Activated CD4-positive, alpha-beta T cell treated with anti-CD3 and anti-CD28 coated beads, Interleukin-2, amount 10 ng/mL, durations not matched to agents 24 days and 14 days (primary cell): ENCODE measurements around the gene PIAS2. TPM values are rescaled to one million over a fixed set of nuclear protein-coding genes. Genes with fewer than 3 reads are reported as not detected.
"Not testable (repeated sequence)": the region's sequence is repeated elsewhere in the genome, so short reads cannot be mapped to it uniquely, and the experiment has no call there.

Experiments used
- DNase-seq: peaks from one replicate; pipeline ENCODE4 v3.0.0; 2022
- H3K27ac Mint-ChIP-seq: one replicate; pipeline ENCODE4 v1.8.0; 2022; ENCODE audit warnings: mild to moderate bottlenecking, mixed read lengths
- H3K27me3 Mint-ChIP-seq: one replicate; pipeline ENCODE4 v1.8.0; 2022; ENCODE audit warnings: mixed read lengths
- H3K36me3 Mint-ChIP-seq: one replicate; pipeline ENCODE4 v1.8.0; 2022; ENCODE audit warnings: low read depth, mild to moderate bottlenecking, mixed read lengths
- H3K4me1 Mint-ChIP-seq: one replicate; pipeline ENCODE4 v1.8.0; 2021; ENCODE audit warnings: mixed read lengths
- H3K4me3 Mint-ChIP-seq: one replicate; pipeline ENCODE4 v1.8.0; 2022; ENCODE audit warnings: mild to moderate bottlenecking, moderate library complexity, mixed read lengths
- H3K9me3 Mint-ChIP-seq: one replicate; pipeline ENCODE4 v1.8.0; 2021; ENCODE audit warnings: mixed read lengths
- intact Hi-C: fragments of 100-400 bp; cut with micrococcal nuclease; formaldehyde crosslinking; loops from one replicate; pipeline ENCODE4 v1.15.1; 2023
- total RNA-seq: library from RNA; stranded (reverse); gene quantifications from 2 replicates; pipeline ENCODE4 v1.2.3, GENCODE V29; 2022

PIAS2 gene
- total RNA-seq, 1 donor from 2014 or later: 39.3 TPM

DNA sequence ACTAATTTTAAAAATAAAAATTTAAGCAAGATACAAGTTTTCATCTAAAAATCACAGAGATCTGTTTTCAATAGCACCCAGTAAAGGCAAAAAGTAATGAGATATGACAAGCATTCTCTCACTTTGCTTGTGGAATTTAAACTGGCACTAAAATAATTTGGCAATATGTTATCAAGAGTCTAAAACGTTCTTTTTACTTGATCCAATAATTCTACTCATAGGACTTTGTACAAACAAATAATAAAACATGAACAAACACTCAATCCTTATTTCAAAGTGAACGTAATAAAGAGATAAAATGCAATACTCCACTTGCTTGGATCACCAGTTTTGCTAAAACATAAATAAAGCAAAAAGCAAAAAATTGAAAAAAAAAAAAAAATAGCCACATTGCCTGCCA lies 30.4 kb downstream of the PIAS2 start:
- no peak for DNase-seq
- H3K9me3 Mint-ChIP-seq: peaks cover 22% of the 10 kb centered on the region
- peaks cover 5% of the 10 kb centered on the region for H3K4me1 Mint-ChIP-seq
- no peak overlapping the region for H3K4me3 Mint-ChIP-seq
- H3K27me3 Mint-ChIP-seq: no peaks in the 10 kb centered on the region
- no peak overlapping the region for H3K27ac Mint-ChIP-seq
- intact Hi-C loops: no loop called here
- H3K36me3 Mint-ChIP-seq: peaks cover 38% of the 10 kb centered on the region

DNA sequence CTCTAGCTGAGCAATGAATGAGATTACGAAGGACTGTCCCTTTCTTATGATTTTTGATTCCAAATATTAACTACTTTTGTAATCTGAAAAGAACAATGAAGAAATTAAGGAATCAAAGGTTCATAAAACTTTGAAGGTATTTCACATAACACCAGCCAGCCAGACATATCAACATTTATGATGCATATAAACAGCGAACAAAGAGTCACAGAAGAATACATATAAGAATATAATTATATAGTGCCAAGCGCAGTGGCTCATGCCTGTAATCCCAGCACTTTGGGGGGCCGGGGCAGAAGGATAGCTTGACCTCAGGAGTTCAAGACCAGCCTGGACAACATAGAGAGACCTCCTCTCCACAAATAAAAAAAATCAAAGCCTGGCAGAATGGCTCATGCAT lies 34.1 kb downstream of the PIAS2 start:
- peak; percentile 30 for DNase-seq
- Mint-ChIP-seq H3K4me3 (no peak overlapping the region), H3K27me3 (no peaks in the 10 kb centered on the region), H3K9me3 (peaks cover 16% of the 10 kb centered on the region), H3K36me3 (peaks cover 31% of the 10 kb centered on the region), H3K4me1 (no peaks in the 10 kb centered on the region), H3K27ac (no peak overlapping the region)
- intact Hi-C loops: no loop called here

DNA sequence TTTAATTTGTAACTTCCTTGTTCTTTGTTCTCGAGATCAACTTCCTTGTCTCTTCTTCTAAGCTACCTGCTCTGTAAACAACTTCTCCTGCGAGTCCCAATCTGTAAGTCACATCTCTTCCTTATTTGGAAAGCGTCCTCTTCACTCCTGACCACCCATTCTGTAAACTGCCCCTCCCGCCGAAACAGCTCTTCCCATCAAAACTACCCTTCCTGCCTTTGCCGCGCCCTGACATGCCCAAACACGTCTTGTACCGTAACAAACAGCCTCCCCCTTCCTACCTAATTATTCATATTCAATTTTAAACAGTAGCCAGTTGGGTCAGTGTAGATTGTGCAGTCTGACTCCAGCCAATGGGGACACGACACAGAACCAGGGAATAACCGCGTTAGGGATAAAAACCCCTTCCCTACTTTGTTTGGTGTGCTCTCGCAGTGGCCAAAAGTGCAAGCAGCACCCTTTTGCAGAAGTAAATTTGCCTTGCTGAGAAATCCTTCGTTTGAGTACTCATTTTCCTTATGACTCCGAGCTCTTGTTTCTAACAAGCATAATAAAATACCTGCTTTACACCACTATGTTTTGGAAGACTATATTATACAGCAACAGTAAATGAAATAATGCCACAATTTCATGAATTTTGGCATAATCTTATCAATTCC lies 39.8 kb downstream of the PIAS2 start:
- peak; percentile 28 for DNase-seq
- intact Hi-C loops: no loop called here
- peaks cover 53% of the 10 kb centered on the region for H3K36me3 Mint-ChIP-seq
- peaks cover 32% of the 10 kb centered on the region for H3K9me3 Mint-ChIP-seq
- no peaks in the 10 kb centered on the region for H3K27me3 Mint-ChIP-seq
- no peak overlapping the region for H3K4me3 Mint-ChIP-seq
- peak overlapping the region; percentile 21 for H3K27ac Mint-ChIP-seq
- H3K4me1 Mint-ChIP-seq: peaks cover 9% of the 10 kb centered on the region

DNA sequence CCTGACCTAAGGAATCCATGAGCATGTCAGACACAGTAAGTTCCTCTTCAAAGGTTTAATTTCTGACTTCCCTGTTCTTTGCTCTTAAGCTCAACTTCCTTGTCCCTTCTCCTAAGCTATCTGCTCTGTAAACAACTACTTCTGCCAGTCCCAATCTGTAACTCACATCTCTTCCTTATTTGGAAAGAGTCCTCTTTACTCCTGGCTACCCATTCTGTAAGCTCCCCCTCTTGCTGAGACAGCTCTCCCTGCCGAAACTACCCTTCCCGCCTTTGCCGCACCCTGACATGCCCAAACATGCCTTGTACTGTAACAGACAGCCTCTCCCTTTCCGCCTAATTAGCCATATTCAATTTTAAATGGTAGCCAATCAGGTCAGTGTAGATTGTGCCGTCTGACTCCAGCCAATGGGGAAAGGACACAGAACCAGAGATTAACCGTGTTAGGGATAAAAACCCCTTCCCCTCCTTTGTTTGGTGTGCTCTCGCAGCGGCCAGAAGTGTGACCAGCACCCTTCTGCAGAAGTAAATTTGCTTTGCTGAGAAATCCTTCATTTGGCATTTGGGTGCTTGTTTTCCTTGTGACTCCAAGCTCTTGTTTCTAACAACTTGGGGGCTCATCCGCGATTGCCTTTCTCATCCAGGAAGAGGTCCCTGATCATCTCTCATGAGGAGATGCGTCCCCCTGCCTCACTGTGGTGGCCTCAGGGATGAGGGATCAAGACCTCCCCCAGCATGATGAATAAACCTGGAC lies 49.0 kb downstream of the PIAS2 start:
- Mint-ChIP-seq H3K36me3 (peaks cover 42% of the 10 kb centered on the region), H3K27me3 (no peaks in the 10 kb centered on the region), H3K4me3 (no peak overlapping the region), H3K4me1 (peaks cover 13% of the 10 kb centered on the region), H3K27ac (no peak overlapping the region), H3K9me3 (peaks cover 12% of the 10 kb centered on the region)
- DNase-seq: no peak
- intact Hi-C loops: no loop called here

DNA sequence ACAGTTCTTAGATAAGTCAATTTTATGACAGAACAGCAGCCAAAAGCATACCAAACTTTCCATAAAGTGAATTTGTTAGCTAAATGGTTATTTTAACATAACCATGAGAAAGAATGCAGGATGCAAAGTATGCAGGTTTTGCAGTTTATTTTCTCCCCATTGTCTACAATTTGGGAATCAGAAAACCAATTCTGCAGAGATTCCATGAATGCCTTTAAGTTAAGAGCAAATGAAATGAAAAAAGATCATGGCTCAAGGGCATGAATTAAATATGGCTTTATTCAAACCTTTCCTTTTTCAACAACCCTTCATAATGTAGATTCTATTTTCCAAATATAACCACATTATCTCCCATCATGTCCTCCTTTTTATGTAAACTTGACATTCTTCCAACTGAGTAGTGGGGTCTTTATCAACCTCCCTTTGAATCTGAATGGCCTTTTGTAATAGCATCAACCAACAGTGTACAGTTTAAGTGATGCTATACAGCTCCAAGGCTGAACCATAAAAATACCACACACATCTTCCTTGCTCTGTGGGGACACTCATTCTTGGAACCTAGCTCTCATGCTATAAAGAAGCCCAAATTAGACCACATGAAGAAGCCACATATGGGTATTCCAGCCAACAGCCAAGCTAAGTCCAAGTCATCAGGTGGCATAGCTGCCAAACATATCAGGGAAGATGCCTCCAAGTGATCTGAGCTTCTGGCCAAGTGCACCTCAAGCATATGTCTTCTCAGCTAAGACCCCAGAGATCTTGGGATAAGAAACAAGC lies 49.8 kb downstream of the PIAS2 start:
- H3K4me3 Mint-ChIP-seq: no peak overlapping the region
- peaks cover 12% of the 10 kb centered on the region for H3K9me3 Mint-ChIP-seq
- no peak overlapping the region for H3K27ac Mint-ChIP-seq
- H3K4me1 Mint-ChIP-seq: peaks cover 11% of the 10 kb centered on the region
- DNase-seq: no peak
- intact Hi-C loops: no loop called here
- H3K27me3 Mint-ChIP-seq: no peaks in the 10 kb centered on the region
- H3K36me3 Mint-ChIP-seq: peaks cover 38% of the 10 kb centered on the region

DNA sequence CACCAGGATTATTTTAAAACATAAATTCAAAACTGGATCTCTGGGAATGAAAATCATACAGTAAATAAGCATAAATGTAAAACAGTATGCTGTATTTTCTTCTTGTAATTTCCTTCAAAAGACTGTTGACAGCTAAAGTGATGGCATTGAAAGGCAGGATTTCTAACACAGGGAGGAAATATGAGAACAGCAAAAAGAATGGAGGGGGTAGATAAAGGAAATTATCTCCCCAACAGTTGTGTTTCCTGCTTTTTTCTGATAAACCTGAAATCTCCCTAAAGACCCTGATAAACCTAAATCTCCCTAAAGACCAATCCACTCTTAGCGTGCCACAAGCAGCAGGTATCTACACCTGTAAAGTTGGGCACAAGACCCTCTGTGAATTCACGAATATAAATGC lies 50.8 kb downstream of the PIAS2 start:
- H3K27ac Mint-ChIP-seq: no peak overlapping the region
- peaks cover 11% of the 10 kb centered on the region for H3K4me1 Mint-ChIP-seq
- intact Hi-C loops: no loop called here
- peaks cover 38% of the 10 kb centered on the region for H3K36me3 Mint-ChIP-seq
- H3K9me3 Mint-ChIP-seq: peaks cover 12% of the 10 kb centered on the region
- no peak for DNase-seq
- H3K27me3 Mint-ChIP-seq: no peaks in the 10 kb centered on the region
- no peak overlapping the region for H3K4me3 Mint-ChIP-seq

DNA sequence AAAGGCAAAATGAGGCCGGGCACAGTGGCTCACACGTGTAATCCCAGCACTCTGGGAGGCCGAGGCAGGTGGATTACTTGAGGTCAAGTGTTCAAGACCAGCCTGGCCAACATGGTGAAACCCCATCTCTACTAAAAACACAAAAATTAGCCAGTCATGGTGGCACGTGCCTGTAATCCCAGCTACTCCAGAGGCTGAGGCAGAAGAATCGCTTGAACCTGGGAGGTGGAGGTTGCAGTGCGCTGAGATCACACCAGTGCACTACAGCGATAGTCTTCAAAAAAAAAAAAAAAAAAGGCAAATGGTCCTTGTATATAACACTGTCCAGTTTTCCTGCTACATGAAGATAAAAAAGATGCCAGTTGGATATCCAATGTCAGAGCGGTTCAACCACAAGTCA lies 52.1 kb downstream of the PIAS2 start:
- Mint-ChIP-seq H3K36me3 (peaks cover 32% of the 10 kb centered on the region), H3K4me1 (peaks cover 11% of the 10 kb centered on the region)
- intact Hi-C loops, DNase-seq, H3K9me3 Mint-ChIP-seq, H3K27ac Mint-ChIP-seq, H3K4me3 Mint-ChIP-seq, H3K27me3 Mint-ChIP-seq: not testable (repeated sequence)

DNA sequence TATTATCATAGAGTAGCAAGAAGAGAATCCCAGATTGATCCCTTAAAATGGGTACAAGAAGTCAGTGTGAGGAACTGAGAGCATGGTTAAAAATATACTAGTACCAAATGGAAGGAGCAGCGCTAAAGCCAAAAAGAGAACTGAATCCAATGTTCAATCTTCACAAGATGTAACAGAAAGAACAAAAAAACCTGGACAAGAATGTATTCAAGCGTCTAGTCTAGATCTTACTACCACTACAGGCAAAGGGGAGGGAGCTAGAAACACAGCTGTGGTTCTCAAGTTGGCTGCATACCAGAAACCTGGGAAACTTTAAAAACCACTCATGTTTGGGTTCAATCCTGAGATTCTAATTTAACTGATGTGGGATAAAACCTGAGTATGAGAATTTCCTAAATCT lies 57.5 kb downstream of the PIAS2 start:
- Mint-ChIP-seq H3K36me3 (peaks cover 34% of the 10 kb centered on the region), H3K9me3 (peaks cover 5% of the 10 kb centered on the region), H3K27ac (no peak overlapping the region), H3K4me1 (peaks cover 10% of the 10 kb centered on the region), H3K4me3 (no peak overlapping the region), H3K27me3 (no peaks in the 10 kb centered on the region)
- DNase-seq: no peak
- intact Hi-C loops: no loop called here

DNA sequence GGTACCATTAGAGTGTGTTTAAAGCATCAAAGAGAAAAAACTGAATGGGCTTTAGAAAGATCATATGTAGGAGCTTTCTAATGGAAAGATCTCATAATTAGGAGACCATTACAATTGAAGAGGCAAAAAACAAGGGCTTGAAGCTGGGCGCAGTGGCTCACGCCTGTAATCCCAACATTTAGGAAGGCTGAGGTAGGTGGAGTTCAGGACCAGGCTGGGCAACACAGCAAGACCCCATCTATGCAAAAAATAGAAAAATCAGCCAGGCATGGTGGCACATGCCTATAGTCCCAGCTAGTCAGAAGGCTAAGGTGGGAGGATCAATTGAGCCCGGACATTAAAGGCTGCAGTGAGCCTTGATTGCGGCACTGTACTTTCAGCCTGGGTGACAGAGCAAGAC lies 59.0 kb downstream of the PIAS2 start:
- H3K4me1 Mint-ChIP-seq: peaks cover 13% of the 10 kb centered on the region
- intact Hi-C loops: no loop called here
- DNase-seq: no peak
- H3K4me3 Mint-ChIP-seq: no peak overlapping the region
- H3K27me3 Mint-ChIP-seq: no peaks in the 10 kb centered on the region
- peaks cover 5% of the 10 kb centered on the region for H3K9me3 Mint-ChIP-seq
- H3K27ac Mint-ChIP-seq: no peak overlapping the region
- peaks cover 38% of the 10 kb centered on the region for H3K36me3 Mint-ChIP-seq

DNA sequence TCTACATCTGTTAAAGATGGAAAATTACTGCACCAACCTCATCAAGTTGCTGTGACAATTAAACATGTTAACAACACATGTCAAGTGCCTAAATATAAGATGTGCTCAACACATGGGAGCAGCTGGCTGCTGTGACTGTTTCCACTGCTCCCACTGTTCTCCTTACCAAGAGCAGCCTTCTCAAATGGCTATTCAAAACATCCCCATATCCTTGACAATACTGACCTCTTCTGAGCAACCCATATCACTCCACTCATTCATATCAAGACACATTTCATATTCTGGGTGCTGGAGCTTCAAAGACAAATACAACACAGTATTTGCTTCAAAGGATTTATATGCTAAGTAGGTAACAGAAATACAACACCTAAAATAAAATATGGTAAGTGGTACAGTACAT lies 60.3 kb downstream of the PIAS2 start:
- DNase-seq: no peak
- Mint-ChIP-seq H3K27me3 (no peaks in the 10 kb centered on the region), H3K27ac (no peak overlapping the region), H3K9me3 (peaks cover 5% of the 10 kb centered on the region), H3K4me1 (peaks cover 13% of the 10 kb centered on the region), H3K4me3 (no peak overlapping the region), H3K36me3 (peaks cover 44% of the 10 kb centered on the region)
- intact Hi-C loops: no loop called here

DNA sequence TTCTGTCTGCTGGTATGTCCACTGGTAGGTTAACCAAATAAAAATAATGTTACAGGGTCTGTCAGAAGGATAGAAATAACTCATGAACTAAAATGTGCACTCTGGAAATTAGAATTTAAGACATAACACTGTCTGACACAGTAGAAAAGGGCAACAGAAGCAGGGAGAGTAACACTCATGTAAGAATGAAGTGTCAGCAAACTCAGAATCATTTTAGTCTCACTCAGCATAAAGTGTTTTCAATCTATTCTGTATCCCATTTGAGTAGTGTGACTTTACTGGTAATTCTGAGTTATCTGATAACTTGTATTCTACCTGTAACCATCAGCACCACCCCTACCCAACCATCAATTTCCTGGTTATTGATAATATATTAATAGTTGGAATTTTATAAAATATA lies 68.3 kb downstream of the PIAS2 start:
- intact Hi-C loops: no loop called here
- no peaks in the 10 kb centered on the region for H3K27me3 Mint-ChIP-seq
- peaks cover 2% of the 10 kb centered on the region for H3K4me1 Mint-ChIP-seq
- H3K9me3 Mint-ChIP-seq: no peaks in the 10 kb centered on the region
- no peak for DNase-seq
- peaks cover 13% of the 10 kb centered on the region for H3K36me3 Mint-ChIP-seq
- H3K4me3 Mint-ChIP-seq: no peak overlapping the region
- no peak overlapping the region for H3K27ac Mint-ChIP-seq

DNA sequence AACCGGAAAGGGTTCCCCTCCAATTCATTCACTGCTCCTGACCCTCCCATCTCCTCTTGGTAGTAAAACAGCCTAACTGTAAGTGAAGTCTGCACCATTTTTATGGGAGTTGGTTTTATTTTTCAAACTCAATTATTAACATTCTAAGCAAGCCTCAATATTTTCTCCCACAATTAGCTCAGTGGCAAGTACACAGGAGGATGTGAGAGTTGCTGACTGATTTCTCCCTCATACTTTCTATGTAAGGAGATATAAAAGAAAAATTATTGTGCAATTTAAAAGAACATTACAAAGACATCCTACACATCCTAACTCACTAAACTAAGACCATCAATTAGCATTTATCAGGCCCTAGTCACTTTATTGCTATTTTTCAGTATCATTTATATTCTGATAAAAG lies 73.9 kb downstream of the PIAS2 start:
- Mint-ChIP-seq H3K27ac (no peak overlapping the region), H3K36me3 (peaks cover 10% of the 10 kb centered on the region), H3K27me3 (no peaks in the 10 kb centered on the region), H3K4me3 (no peak overlapping the region), H3K9me3 (no peaks in the 10 kb centered on the region), H3K4me1 (no peaks in the 10 kb centered on the region)
- DNase-seq: no peak
- intact Hi-C loops: no loop called here

DNA sequence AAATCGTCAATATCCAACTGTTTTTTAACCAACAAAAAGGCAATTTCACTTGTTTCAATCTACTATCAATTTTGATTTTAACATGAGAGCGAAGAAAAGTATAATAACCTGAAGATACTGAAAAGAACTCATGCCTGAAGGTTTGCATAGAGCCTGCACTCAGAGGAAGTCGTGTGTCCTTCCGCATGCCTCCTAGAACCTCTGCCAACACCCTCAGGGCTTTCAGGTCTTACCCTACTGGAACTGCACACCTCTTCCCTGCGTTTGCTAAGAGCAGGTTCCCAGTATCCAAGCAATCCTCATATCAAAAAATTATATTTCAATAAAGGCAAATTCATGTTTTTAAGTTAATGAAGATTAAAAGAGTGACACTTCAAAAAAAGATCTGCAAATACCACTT lies 74.7 kb downstream of the PIAS2 start:
- no peak for DNase-seq
- Mint-ChIP-seq H3K9me3 (no peaks in the 10 kb centered on the region), H3K4me3 (no peak overlapping the region), H3K36me3 (peaks cover 10% of the 10 kb centered on the region), H3K27ac (no peak overlapping the region), H3K27me3 (no peaks in the 10 kb centered on the region), H3K4me1 (no peaks in the 10 kb centered on the region)
- intact Hi-C loops: no loop called here

DNA sequence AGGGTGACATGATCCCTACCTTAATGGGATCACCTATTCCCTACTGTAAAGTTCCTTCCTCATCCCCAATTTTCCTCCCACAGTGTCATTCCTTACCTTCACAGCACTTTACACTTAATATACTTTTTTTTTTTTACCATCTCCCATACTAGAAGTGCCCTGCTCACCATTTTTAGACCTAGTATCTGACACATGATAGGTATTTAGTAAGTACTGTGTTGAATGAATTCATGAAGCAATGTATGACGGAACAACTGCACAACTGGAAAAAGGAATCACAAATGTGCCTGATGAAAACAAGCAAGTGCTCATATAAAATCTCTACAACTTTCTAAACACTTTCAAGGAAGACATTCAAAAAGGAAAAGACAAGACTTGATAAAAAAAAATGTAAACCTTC lies 83.4 kb downstream of the PIAS2 start:
- intact Hi-C loops: no loop called here
- Mint-ChIP-seq H3K27ac (no peak overlapping the region), H3K36me3 (peaks cover 28% of the 10 kb centered on the region), H3K4me1 (no peaks in the 10 kb centered on the region), H3K4me3 (no peak overlapping the region), H3K9me3 (peaks cover 3% of the 10 kb centered on the region), H3K27me3 (no peaks in the 10 kb centered on the region)
- no peak for DNase-seq
